ENCODE measurements around the gene PAK1.

PAK1 gene

DNA sequence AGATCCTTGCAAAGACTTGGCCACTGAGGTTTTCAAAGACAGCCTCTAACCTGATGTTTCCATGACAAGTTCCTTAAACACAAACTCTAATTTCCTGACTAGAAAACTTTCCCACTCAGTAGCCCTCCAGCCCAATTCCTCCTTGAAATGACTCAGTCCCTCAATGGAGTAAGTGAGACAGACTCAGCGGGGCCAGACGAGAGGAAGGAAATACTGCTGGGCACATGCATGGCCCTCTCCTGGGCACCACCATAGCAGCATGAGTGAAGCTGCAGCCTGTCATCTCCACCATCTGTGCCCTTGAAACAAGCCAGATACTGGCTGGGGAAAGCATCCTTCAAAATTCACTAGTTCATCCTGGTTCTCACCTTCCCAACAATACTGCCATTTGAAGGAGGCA is 96.2 kb downstream of the PAK1 start:
- TF ChIP-seq CTCF (IDR thresholded peaks at IDR 0.05; ENCODE audit: borderline replicate concordance, insufficient read depth, low read depth, low read length) = no peak
- H3K4me3 ChIP-seq (ENCODE audit: low read depth, low read length) = no peak overlapping the region

GRCh38 chr11:77375107-77375506 is 98.8 kb downstream of the PAK1 start:
- no peak for TF ChIP-seq CTCF (IDR thresholded peaks at IDR 0.05; ENCODE audit: borderline replicate concordance, insufficient read depth, low read depth, low read length)
- no peak overlapping the region for H3K4me3 ChIP-seq (ENCODE audit: low read depth, low read length)

DNA sequence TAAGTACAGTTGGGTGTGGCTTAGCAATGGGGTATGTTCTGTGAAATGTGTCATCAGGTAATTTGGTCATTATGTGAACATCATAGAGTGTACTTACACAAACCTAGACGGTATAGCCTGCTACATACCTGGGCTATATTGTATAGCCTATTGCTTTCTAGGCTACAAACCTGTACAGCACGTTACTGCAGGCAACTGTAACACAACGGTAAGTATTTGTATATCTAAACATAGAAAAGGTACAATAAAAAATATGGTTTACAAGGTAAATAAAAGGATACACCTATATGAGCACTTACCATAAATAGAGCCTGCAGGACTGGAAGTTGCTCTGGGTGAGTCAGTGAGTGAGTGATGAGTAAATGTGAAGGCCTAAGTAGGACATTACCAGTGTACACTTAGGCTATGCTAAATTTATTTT is 99.3 kb downstream of the PAK1 start:
- H3K4me3 ChIP-seq (ENCODE audit: low read depth, low read length) = no peak overlapping the region
- no peak for TF ChIP-seq CTCF (IDR thresholded peaks at IDR 0.05; ENCODE audit: borderline replicate concordance, insufficient read depth, low read depth, low read length)

- no peak overlapping the region for H3K4me3 ChIP-seq (ENCODE audit: low read depth, low read length)
- TF ChIP-seq CTCF (IDR thresholded peaks at IDR 0.05; ENCODE audit: borderline replicate concordance, insufficient read depth, low read depth, low read length) = no peak
These were observed 99.8 kb downstream of the PAK1 start for GRCh38 chr11:77374108-77374507.

DNA sequence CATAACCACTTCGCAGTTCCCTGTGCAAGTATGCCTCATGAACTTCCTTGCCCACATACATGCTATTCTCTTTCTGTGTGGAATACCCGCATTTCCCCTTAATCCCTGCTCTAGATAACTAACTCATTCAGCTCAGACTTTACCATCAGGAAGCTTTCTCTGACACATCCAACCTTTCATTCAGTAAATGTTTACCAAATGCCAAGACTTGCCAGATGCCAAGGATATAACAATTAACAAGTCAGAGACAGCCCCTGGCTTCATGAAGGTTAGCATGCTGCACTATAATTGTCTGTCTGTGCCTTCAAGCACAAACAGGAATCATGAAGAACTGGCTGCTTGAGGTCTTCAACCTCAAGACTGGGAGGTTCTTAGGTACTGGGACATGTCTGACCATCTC is 101.2 kb downstream of the PAK1 start:
- no peak for TF ChIP-seq CTCF (IDR thresholded peaks at IDR 0.05; ENCODE audit: borderline replicate concordance, insufficient read depth, low read depth, low read length)
- no peak overlapping the region for H3K4me3 ChIP-seq (ENCODE audit: low read depth, low read length)

DNA sequence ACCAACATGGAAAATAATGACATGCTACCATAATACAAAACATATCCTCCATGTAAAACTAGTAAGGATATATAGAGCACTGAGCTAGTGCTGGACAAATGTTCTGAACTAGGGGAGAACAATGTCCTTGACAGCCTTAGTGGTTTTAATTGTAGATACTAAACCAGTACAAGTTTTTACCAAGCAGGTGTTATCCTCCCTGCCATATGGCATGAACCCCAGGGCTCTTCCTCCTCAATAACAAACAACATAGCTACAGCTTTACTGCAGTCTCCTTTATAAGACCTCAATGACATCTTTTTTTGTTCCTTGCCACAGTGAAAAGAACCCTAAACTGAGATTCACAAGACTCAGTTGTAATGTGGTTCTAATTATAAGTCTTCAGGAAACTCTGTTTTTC is 102.2 kb downstream of the PAK1 start:
- no peak overlapping the region for H3K4me3 ChIP-seq (ENCODE audit: low read depth, low read length)
- no peak for TF ChIP-seq CTCF (IDR thresholded peaks at IDR 0.05; ENCODE audit: borderline replicate concordance, insufficient read depth, low read depth, low read length)

DNA sequence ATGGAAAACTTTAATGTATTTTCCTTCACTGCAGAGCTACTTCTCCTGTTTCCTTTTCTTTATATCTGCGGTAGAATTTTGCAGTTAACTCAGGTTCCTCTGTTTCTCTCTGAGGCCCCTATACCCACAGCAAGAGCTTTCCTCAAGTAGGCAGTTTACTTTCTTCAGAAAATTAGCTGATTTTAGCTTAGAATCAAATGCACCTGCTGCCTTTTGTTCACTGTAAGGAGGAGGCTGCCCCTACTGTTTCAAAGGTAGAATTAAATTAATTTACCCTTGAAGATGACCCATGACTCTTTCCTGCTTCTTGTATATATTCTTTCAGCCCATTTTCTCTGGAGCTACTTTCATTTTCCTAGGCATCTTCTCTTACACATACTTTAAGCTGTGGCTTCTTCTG is 103.7 kb downstream of the PAK1 start:
- no peak overlapping the region for H3K4me3 ChIP-seq (ENCODE audit: low read depth, low read length)
- no peak for TF ChIP-seq CTCF (IDR thresholded peaks at IDR 0.05; ENCODE audit: borderline replicate concordance, insufficient read depth, low read depth, low read length)
